ENCODE measurements around the gene CMIP. TPM values are rescaled to one million over a fixed set of nuclear protein-coding genes. Genes with fewer than 3 reads are reported as not detected.

The CMIP gene
- total RNA-seq, 4 donors from 2014 or later: 63.9 to 89.9 (median 70.0) TPM

DNA sequence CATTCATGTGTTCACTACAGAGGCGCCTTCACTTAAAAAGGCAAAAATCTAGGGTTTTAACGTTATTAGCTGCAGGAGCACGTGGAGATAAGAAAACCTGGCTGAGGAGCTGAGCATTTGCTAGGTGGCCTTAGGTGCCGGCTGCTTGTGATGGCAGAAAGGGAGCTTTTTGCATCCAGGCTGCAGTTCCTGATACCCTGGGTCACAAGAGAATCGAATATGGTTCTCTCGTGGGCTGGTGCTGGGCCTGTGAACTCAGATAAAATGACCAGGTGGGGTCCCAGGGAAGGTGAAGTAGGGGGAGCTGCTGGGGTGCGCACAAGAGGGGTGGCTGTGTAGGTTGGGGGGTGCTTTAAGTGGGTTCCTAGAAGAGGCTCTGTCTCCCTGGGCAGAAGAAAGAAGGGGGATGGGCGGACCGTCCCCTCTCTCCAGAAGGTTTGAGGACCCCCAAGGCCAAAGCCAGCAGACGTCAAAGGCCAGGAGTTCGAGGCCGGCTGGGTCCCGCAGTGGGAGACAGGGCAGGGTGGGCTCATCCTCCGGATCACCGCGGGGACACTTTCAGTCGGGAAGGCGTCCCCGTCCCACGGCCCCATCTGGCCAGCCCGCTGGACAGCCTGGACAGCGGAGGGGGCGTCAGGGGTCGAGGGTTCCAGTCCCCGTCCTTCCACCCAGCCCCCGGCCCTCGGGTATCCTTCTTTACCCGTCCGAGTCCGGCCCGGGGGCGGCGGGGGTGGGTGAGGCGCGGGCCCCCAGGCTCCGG is 740 bp upstream of the CMIP start:
- TF ChIP-seq POLR2A (IDR thresholded peaks at IDR 0.05): no peak
- no peak for TF ChIP-seq CTCF (IDR thresholded peaks at IDR 0.05)
- no peak for TF ChIP-seq EP300 (IDR thresholded peaks at IDR 0.05)
- no peak for TF ChIP-seq POLR2AphosphoS5 (IDR thresholded peaks at IDR 0.05)
- peak in 1 of 2 donors; percentile 85 for DNase-seq (ENCODE audit: low spot score in 2 of 2)
- H3K4me1 ChIP-seq: peaks cover 36% of the 10 kb centered on the region
- no peaks in the 10 kb centered on the region for H3K36me3 ChIP-seq
- H3K27me3 ChIP-seq: no peaks in the 10 kb centered on the region
- peak overlapping the region; percentile 95 for H3K4me3 ChIP-seq
- H3K9me3 ChIP-seq: no peaks in the 10 kb centered on the region
- H3K27ac ChIP-seq: peak overlapping the region; percentile 95
- WGBS: 20% methylated on average over 20 of the region's 36 CpGs

GRCh38 chr16:81445143-81445961 is 744 bp downstream of the CMIP start:
- no peak for DNase-seq (ENCODE audit: low spot score in 2 of 2)
- no peak for TF ChIP-seq EP300 (IDR thresholded peaks at IDR 0.05)
- TF ChIP-seq CTCF (IDR thresholded peaks at IDR 0.05): no peak
- no peak for TF ChIP-seq POLR2AphosphoS5 (IDR thresholded peaks at IDR 0.05)
- no peak for TF ChIP-seq POLR2A (IDR thresholded peaks at IDR 0.05)
- H3K4me1 ChIP-seq: peaks cover 46% of the 10 kb centered on the region
- H3K27ac ChIP-seq: peak overlapping the region; percentile 95
- no peaks in the 10 kb centered on the region for H3K36me3 ChIP-seq
- peak overlapping the region; percentile 95 for H3K4me3 ChIP-seq
- 0% methylated on average over 9 of the region's 62 CpGs for WGBS
- H3K27me3 ChIP-seq: no peaks in the 10 kb centered on the region
- H3K9me3 ChIP-seq: no peaks in the 10 kb centered on the region

DNA sequence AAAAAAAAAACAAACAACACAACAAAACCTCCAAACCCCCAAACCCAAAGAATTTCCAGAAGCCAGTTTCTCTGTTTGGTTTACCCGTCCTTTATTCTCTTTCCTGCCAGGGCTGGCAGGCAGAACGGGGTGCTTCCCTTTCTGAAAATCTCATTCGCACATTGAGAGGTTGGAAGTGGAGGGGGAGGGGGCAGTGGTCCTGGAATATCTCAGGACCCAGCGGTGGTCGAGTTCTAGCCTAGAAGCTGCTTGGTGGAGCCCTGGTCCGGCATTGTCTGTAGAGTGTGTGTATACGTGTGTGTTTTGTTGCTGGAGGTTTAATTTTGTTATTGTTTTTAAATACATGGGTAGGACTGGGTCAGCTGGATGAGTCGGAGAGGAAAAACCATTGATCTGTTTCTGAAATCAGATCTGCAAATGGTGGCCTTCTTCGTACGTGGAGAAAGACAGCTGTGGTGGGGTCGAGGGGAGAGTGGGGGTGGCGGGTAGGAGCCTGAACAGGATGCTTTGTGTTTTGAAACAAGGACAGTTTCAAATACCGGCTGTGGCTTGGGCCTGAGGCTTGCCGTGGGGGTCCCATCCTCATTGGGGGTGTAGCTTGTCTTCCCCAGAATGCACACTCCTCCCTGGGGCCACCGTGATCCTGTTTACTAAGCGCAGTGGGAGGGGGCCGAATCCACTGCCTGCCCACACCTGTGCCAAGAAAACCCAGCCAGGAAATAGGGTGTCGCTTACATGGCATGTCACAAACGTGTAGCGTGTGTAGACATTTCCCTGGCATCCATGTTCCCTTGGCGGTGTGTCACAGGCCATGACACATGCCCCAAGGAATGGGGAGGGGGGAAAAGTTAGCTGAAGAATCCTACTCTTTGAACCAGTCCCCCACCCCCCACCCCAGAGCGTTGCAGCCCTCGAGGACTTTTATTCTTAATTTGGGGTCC is 1.6 kb downstream of the CMIP start:
- 4% methylated on average over 20 of the region's 23 CpGs for WGBS
- Histone ChIP-seq H3K27me3 (no peaks in the 10 kb centered on the region), H3K27ac (peak overlapping the region; percentile 95), H3K4me3 (peak overlapping the region; percentile 95), H3K36me3 (no peaks in the 10 kb centered on the region), H3K4me1 (peaks cover 49% of the 10 kb centered on the region), H3K9me3 (no peaks in the 10 kb centered on the region)
- peak in 1 of 2 donors; percentile 84 for DNase-seq (ENCODE audit: low spot score in 2 of 2)
- TF ChIP-seq EP300 (IDR thresholded peaks at IDR 0.05) (no peak), POLR2AphosphoS5 (IDR thresholded peaks at IDR 0.05) (peak in 2 of 3 donors; percentile 38 to 76)

DNA sequence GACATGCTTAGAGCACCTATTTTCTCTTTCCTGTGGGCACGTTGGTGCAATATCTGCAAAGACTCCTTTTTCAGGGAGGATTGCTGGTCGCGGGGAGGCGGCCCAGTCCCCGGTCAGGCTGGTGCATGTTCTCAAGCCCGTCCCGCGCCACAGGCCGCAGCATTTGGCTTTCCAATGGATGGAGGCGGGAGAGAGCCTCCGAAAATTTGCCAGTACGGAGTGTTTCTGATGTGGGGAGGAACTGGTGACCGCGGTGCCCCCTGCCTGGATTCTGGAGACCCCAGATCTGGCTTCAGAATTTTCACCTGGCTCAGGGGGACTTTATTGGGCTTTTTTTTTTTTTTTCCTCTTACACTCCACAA is 2.3 kb downstream of the CMIP start:
- Histone ChIP-seq H3K27me3 (no peaks in the 10 kb centered on the region), H3K9me3 (no peaks in the 10 kb centered on the region), H3K36me3 (no peaks in the 10 kb centered on the region), H3K4me3 (peak overlapping the region; percentile 95), H3K27ac (peak overlapping the region; percentile 95), H3K4me1 (peaks cover 56% of the 10 kb centered on the region)
- DNase-seq (ENCODE audit: low spot score in 2 of 2): no peak
- 24% methylated on average over 14 of the region's 14 CpGs for WGBS
- TF ChIP-seq EP300 (IDR thresholded peaks at IDR 0.05): no peak
- no peak for TF ChIP-seq POLR2AphosphoS5 (IDR thresholded peaks at IDR 0.05)
- no peak for TF ChIP-seq POLR2A (IDR thresholded peaks at IDR 0.05)
- no peak for TF ChIP-seq CTCF (IDR thresholded peaks at IDR 0.05)

GRCh38 chr16:81447383-81448101 is 2.9 kb downstream of the CMIP start:
- Histone ChIP-seq H3K27me3 (no peaks in the 10 kb centered on the region), H3K36me3 (no peaks in the 10 kb centered on the region), H3K4me3 (peak overlapping the region; percentile 95), H3K4me1 (peaks cover 61% of the 10 kb centered on the region), H3K27ac (peak overlapping the region; percentile 95), H3K9me3 (no peaks in the 10 kb centered on the region)
- 51% methylated on average over 14 of the region's 17 CpGs for WGBS
- DNase-seq (ENCODE audit: low spot score in 2 of 2): no peak
- TF ChIP-seq EP300 (IDR thresholded peaks at IDR 0.05): no peak
- TF ChIP-seq CTCF (IDR thresholded peaks at IDR 0.05): no peak
- no peak for TF ChIP-seq POLR2AphosphoS5 (IDR thresholded peaks at IDR 0.05)
- no peak for TF ChIP-seq POLR2A (IDR thresholded peaks at IDR 0.05)
